ENCODE measurements around the gene SLX9. TPM values are rescaled to one million over a fixed set of nuclear protein-coding genes. Genes with fewer than 3 reads are reported as not detected.

The SLX9 gene
- total RNA-seq, 1 donor from 2014 or later, result 31.8 TPM

GRCh38 chr21:44966135-44967081 is 26.6 kb downstream of the SLX9 start:
- Mint-ChIP-seq H3K4me3 (no peak overlapping the region), H3K4me1 (peaks cover 29% of the 10 kb centered on the region), H3K9me3 (peaks cover 5% of the 10 kb centered on the region), H3K36me3 (peaks cover 37% of the 10 kb centered on the region), H3K27me3 (ENCODE audit: low read depth) (no peaks in the 10 kb centered on the region), H3K27ac (peak overlapping the region; percentile 90)
- TF ChIP-seq, protein P1, sequence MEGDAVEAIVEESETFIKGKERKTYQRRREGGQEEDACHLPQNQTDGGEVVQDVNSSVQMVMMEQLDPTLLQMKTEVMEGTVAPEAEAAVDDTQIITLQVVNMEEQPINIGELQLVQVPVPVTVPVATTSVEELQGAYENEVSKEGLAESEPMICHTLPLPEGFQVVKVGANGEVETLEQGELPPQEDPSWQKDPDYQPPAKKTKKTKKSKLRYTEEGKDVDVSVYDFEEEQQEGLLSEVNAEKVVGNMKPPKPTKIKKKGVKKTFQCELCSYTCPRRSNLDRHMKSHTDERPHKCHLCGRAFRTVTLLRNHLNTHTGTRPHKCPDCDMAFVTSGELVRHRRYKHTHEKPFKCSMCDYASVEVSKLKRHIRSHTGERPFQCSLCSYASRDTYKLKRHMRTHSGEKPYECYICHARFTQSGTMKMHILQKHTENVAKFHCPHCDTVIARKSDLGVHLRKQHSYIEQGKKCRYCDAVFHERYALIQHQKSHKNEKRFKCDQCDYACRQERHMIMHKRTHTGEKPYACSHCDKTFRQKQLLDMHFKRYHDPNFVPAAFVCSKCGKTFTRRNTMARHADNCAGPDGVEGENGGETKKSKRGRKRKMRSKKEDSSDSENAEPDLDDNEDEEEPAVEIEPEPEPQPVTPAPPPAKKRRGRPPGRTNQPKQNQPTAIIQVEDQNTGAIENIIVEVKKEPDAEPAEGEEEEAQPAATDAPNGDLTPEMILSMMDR (IDR thresholded peaks at IDR 0.05; ENCODE audit: unreplicated experiment), result no peak
- peak in 1 of 2 experiments; percentile 60 for DNase-seq (ENCODE audit: low spot score in 2 of 2, unreplicated experiment in 2 of 2)

GRCh38 chr21:44967082-44968047 is 27.5 kb downstream of the SLX9 start:
- Mint-ChIP-seq H3K9me3 (peaks cover 5% of the 10 kb centered on the region), H3K4me1 (peaks cover 25% of the 10 kb centered on the region), H3K36me3 (peaks cover 34% of the 10 kb centered on the region), H3K4me3 (no peak overlapping the region), H3K27me3 (ENCODE audit: low read depth) (no peaks in the 10 kb centered on the region), H3K27ac (no peak overlapping the region)
- TF ChIP-seq, protein P1 (IDR thresholded peaks at IDR 0.05; ENCODE audit: unreplicated experiment), result no peak
- DNase-seq (ENCODE audit: low spot score in 2 of 2, unreplicated experiment in 2 of 2), result no peak

DNA sequence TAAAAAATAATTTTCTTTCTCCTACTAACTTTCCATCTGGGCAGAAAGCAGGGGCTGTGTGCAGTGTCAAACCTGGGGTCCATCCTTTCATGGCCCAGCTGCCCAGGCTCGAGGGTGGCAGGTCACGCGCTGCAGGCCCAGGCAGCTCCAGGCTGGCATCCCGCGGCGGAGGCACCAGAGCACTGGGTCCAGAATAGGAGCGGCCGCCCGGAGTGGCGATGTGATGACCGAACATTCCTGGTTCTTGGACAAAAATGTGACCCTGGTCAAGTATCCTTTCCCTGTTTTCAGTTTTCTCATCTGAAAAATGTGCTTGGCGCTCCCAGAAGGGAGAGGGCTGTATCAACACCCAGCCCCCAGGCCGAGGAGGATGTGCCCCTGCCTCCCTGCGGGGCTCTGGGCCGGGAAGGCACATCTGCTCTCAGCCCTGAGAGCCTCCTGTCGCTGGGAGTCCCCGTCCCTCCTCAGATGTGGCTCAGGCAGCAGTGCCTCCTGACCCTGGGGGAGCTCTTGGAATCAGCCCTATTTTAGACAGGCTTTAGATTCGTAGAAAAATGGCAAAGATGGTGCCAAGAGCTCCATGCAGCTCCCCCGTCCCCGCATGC is 29.3 kb downstream of the SLX9 start:
- Mint-ChIP-seq H3K4me3 (no peak overlapping the region), H3K27ac (peak overlapping the region; percentile 61), H3K36me3 (peaks cover 29% of the 10 kb centered on the region), H3K4me1 (peaks cover 23% of the 10 kb centered on the region), H3K27me3 (ENCODE audit: low read depth) (no peaks in the 10 kb centered on the region), H3K9me3 (no peaks in the 10 kb centered on the region)
- no peak for DNase-seq (ENCODE audit: low spot score in 2 of 2, unreplicated experiment in 2 of 2)
- TF ChIP-seq, protein P1 (IDR thresholded peaks at IDR 0.05; ENCODE audit: unreplicated experiment), result no peak

DNA sequence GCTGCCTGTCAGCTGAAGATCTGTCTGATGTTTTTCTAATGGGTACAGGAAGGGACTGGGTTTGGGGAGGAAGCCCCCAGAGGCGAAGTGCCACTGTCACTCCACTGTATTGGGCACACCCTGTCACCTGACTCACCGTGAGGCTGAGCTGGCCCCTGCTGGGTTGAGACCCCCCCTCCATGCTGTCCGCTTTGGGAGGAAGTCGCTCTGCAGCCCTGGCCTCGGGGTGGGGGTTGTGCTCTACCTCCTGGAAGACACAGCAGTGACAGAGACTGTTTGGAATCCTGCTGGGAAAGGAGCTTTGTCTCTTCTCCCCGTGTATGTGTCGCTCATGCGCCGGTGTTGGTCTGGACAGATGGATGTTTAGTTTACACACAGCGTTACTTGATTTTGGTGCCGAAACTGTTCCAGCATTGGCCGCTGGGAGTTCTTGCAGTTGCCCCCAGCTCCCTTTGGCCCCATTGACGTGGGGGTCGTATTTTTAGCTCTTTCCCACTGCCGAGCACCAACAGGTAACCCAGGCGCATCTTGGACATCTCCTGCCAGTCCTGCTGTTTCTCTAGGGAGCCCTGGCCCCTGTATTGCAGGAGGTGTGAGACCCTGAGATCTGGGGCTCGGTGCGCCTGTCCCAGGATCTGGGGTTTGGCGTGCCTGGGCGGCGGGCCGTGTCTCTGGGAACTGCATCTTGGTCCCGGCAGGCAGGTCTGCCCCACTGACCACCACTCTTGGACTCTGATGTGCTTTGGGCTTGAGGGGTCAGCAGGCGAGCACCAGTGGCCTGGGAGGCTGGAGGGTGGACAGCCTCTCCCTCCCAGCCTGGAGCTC is 30.3 kb downstream of the SLX9 start:
- H3K27me3 Mint-ChIP-seq (ENCODE audit: low read depth), result no peaks in the 10 kb centered on the region
- H3K9me3 Mint-ChIP-seq, result no peaks in the 10 kb centered on the region
- no peak for DNase-seq (ENCODE audit: low spot score in 2 of 2, unreplicated experiment in 2 of 2)
- H3K4me1 Mint-ChIP-seq, result peaks cover 23% of the 10 kb centered on the region
- TF ChIP-seq, protein P1 (IDR thresholded peaks at IDR 0.05; ENCODE audit: unreplicated experiment), result no peak
- H3K4me3 Mint-ChIP-seq, result no peak overlapping the region
- peak overlapping the region; percentile 61 for H3K27ac Mint-ChIP-seq
- peaks cover 22% of the 10 kb centered on the region for H3K36me3 Mint-ChIP-seq
